Measurements from ENCODE around the gene KRTAP12-2.
A peak's percentile ranks its signal among the peaks of the same experiment; 100 is the strongest.

The KRTAP12-2 gene

DNA sequence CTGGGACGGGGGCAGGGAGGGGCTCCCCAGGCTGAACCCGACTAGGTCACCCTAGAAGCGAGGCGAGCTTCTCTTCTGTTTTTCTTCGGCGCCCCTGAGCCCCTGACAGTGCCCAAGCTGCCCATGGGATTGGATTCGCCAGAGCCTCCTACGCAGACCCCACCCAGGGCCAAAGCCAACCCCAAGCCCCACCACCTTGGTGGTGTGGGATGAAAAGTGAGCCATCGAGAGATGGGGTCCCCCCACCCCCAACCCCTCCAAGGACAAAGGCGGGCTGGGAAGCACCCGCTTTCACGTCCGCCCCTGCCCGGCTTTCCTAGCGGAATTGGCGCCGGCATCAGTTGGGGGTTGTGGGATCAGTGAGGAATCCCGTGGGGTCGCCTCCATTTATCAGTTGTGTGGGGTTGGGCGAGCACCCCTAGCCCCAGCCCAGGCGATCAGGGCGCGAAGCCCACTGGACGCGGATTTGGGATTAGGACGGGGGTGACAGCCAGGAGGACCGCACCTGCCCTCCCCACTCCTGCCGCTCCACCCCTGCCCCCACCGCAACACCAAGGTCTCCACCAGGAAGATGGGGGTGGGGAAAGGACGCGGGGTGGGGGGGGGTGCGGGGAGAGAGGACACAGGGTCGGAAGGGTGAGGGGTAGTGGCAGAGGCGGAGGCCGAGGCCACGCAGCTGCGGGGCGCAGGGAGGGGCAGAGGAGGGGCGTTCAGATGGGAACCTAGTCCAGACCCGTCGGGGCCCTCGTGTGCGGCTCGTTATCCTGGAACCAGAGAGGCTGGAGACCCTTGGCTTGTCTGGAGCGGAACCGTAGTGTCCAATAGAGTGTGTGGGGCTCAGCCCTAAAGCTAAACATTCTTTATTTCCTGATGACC, 40.2 kb upstream of the KRTAP12-2 start:
- WGBS, 2 donors (ENCODE audit: extremely low coverage in 2 of 2, insufficient read length in 2 of 2, insufficient replicate concordance in 1 of 2), result no CpG with 5 or more reads among the region's 46 CpGs
- Histone ChIP-seq H3K27ac (replicated peaks; ENCODE audit: low read length) (no peak overlapping the region), H3K4me3 (ENCODE audit: low read length in 2 of 2) (no peak overlapping the region), H2AFZ (ENCODE audit: low read length) (no peak overlapping the region), H3K9me3 (replicated peaks in 1 of 2; ENCODE audit: control insufficient read depth in 2 of 2, insufficient read depth in 1 of 2, low read depth in 1 of 2, low read length in 2 of 2) (peaks cover 0 to 6% of the 10 kb centered on the region in 2 donors), H2AK5ac (ENCODE audit: low read depth, low read length) (peak overlapping the region; percentile 90), H2BK5ac (ENCODE audit: low read length) (no peak overlapping the region), H3K9ac (ENCODE audit: low read depth, low read length, poor library complexity) (no peak overlapping the region), H3K27me3 (ENCODE audit: control insufficient read depth in 3 of 3, insufficient read depth in 3 of 3, low read depth in 1 of 3, low read length in 3 of 3) (peaks cover 56 to 90% (median 74%) of the 10 kb centered on the region in 3 experiments), H3K23ac (ENCODE audit: low read depth, low read length, poor library complexity) (peak overlapping the region; percentile 99), H3K4ac (ENCODE audit: low read length) (peak overlapping the region; percentile 38), H4K8ac (ENCODE audit: low read depth, low read length) (no peak overlapping the region), H3K4me1 (ENCODE audit: control insufficient read depth in 2 of 2, insufficient read depth in 1 of 2, low read depth in 1 of 2, low read length in 2 of 2) (peaks cover 10 to 28% of the 10 kb centered on the region in 2 donors), H2BK12ac (ENCODE audit: low read length) (no peak overlapping the region), H3K79me1 (ENCODE audit: low read depth, low read length) (peaks cover 3% of the 10 kb centered on the region), H3K18ac (ENCODE audit: low read length) (peak overlapping the region; percentile 96), H3K36me3 (replicated peaks in 1 of 2; ENCODE audit: control insufficient read depth in 2 of 2, insufficient read depth in 2 of 2, low read length in 2 of 2) (no peaks in the 10 kb centered on the region), H2BK120ac (ENCODE audit: low read depth, low read length) (peak overlapping the region; percentile 72), H3K14ac (ENCODE audit: low read length) (peak overlapping the region; percentile 89), H3K4me2 (ENCODE audit: insufficient read depth, low read length, poor library complexity, severe bottlenecking) (no peak overlapping the region), H4K91ac (ENCODE audit: low read depth, low read length, poor library complexity) (no peak overlapping the region), H2BK15ac (ENCODE audit: low read length) (peak overlapping the region; percentile 58)
- no peak for DNase-seq (ENCODE audit: low spot score)

DNA sequence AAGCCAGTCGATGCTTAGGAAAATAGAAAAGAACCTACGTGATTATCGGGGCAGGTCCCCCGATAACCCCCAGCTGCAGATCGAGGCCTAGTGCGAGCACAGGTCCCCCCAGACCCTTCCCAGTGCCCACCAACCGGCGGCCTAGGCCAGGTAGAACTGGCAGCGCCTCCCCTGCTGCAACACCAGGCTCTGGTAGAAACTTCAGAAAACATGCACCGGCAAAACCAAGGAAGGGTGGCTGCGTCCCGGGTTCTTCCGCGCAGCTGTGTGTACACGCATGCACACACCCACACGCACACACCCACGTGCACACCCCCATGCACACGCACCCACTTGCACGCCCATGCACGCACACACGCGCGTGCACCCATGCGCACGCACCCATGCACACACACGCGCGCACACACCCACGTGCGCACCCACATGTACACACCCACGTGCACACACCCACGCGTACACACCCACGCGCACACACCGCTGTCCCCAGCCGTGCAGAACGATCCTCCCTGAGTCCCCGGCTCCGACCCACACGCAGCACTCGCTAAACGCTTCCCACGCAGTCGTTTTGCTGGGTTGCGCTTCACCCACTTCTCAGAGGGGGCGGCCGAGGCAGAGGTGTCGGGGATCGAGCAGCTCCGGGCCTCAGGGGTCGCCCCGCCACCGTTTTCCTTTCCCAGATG, 39.4 kb upstream of the KRTAP12-2 start:
- H2BK5ac ChIP-seq (ENCODE audit: low read length), result no peak overlapping the region
- H3K79me1 ChIP-seq (ENCODE audit: low read depth, low read length), result peaks cover 3% of the 10 kb centered on the region
- peak overlapping the region; percentile 90 for H2AK5ac ChIP-seq (ENCODE audit: low read depth, low read length)
- H3K18ac ChIP-seq (ENCODE audit: low read length), result peak overlapping the region; percentile 96
- no CpG with 5 or more reads among the region's 54 CpGs for WGBS, 2 donors (ENCODE audit: extremely low coverage in 2 of 2, insufficient read length in 2 of 2, insufficient replicate concordance in 1 of 2)
- H4K91ac ChIP-seq (ENCODE audit: low read depth, low read length, poor library complexity), result no peak overlapping the region
- H3K4me1 ChIP-seq (ENCODE audit: control insufficient read depth in 2 of 2, insufficient read depth in 1 of 2, low read depth in 1 of 2, low read length in 2 of 2), result peaks cover 10 to 26% of the 10 kb centered on the region in 2 donors
- H2AFZ ChIP-seq (ENCODE audit: low read length), result no peak overlapping the region
- peak overlapping the region; percentile 58 for H2BK15ac ChIP-seq (ENCODE audit: low read length)
- peak overlapping the region in 1 of 2 donors; percentile 73 for H3K4me3 ChIP-seq (ENCODE audit: low read length in 2 of 2)
- H3K14ac ChIP-seq (ENCODE audit: low read length), result peak overlapping the region; percentile 39
- peak overlapping the region; percentile 72 for H2BK120ac ChIP-seq (ENCODE audit: low read depth, low read length)
- H3K9me3 ChIP-seq (replicated peaks in 1 of 2; ENCODE audit: control insufficient read depth in 2 of 2, insufficient read depth in 1 of 2, low read depth in 1 of 2, low read length in 2 of 2), result peaks cover 0 to 6% of the 10 kb centered on the region in 2 donors
- peak overlapping the region; percentile 23 for H3K4me2 ChIP-seq (ENCODE audit: insufficient read depth, low read length, poor library complexity, severe bottlenecking)
- H4K8ac ChIP-seq (ENCODE audit: low read depth, low read length), result no peak overlapping the region
- no peak for DNase-seq (ENCODE audit: low spot score)
- peak overlapping the region; percentile 38 for H3K4ac ChIP-seq (ENCODE audit: low read length)
- no peaks in the 10 kb centered on the region for H3K36me3 ChIP-seq (replicated peaks in 1 of 2; ENCODE audit: control insufficient read depth in 2 of 2, insufficient read depth in 2 of 2, low read length in 2 of 2)
- H2BK12ac ChIP-seq (ENCODE audit: low read length), result peak overlapping the region; percentile 95
- H3K23ac ChIP-seq (ENCODE audit: low read depth, low read length, poor library complexity), result peak overlapping the region; percentile 99
- H3K9ac ChIP-seq (ENCODE audit: low read depth, low read length, poor library complexity), result peak overlapping the region; percentile 81
- H3K27ac ChIP-seq (replicated peaks; ENCODE audit: low read length), result no peak overlapping the region
- H3K27me3 ChIP-seq (ENCODE audit: control insufficient read depth in 3 of 3, insufficient read depth in 3 of 3, low read depth in 1 of 3, low read length in 3 of 3), result peaks cover 49 to 87% (median 66%) of the 10 kb centered on the region in 3 experiments

- Histone ChIP-seq H2BK12ac (ENCODE audit: low read length) (no peak overlapping the region), H3K4me1 (ENCODE audit: control insufficient read depth in 2 of 2, insufficient read depth in 1 of 2, low read depth in 1 of 2, low read length in 2 of 2) (peaks cover 16 to 26% of the 10 kb centered on the region in 2 donors), H3K14ac (ENCODE audit: low read length) (no peak overlapping the region), H2AFZ (ENCODE audit: low read length) (no peak overlapping the region), H3K4me2 (ENCODE audit: insufficient read depth, low read length, poor library complexity, severe bottlenecking) (no peak overlapping the region), H3K18ac (ENCODE audit: low read length) (no peak overlapping the region), H4K8ac (ENCODE audit: low read depth, low read length) (no peak overlapping the region), H4K91ac (ENCODE audit: low read depth, low read length, poor library complexity) (no peak overlapping the region), H2AK5ac (ENCODE audit: low read depth, low read length) (no peak overlapping the region), H2BK15ac (ENCODE audit: low read length) (no peak overlapping the region), H2BK5ac (ENCODE audit: low read length) (no peak overlapping the region), H3K9me3 (replicated peaks in 1 of 2; ENCODE audit: control insufficient read depth in 2 of 2, insufficient read depth in 1 of 2, low read depth in 1 of 2, low read length in 2 of 2) (peaks cover 0 to 6% of the 10 kb centered on the region in 2 donors), H3K9ac (ENCODE audit: low read depth, low read length, poor library complexity) (no peak overlapping the region), H2BK120ac (ENCODE audit: low read depth, low read length) (no peak overlapping the region), H3K23ac (ENCODE audit: low read depth, low read length, poor library complexity) (no peak overlapping the region), H3K27ac (replicated peaks; ENCODE audit: low read length) (no peak overlapping the region), H3K79me1 (ENCODE audit: low read depth, low read length) (peaks cover 3% of the 10 kb centered on the region), H3K4me3 (ENCODE audit: low read length in 2 of 2) (no peak overlapping the region), H3K27me3 (ENCODE audit: control insufficient read depth in 3 of 3, insufficient read depth in 3 of 3, low read depth in 1 of 3, low read length in 3 of 3) (peaks cover 35 to 87% (median 51%) of the 10 kb centered on the region in 3 experiments), H3K36me3 (replicated peaks in 1 of 2; ENCODE audit: control insufficient read depth in 2 of 2, insufficient read depth in 2 of 2, low read length in 2 of 2) (no peaks in the 10 kb centered on the region), H3K4ac (ENCODE audit: low read length) (no peak overlapping the region)
- DNase-seq (ENCODE audit: low spot score), result no peak
- WGBS, 2 donors (ENCODE audit: extremely low coverage in 2 of 2, insufficient read length in 2 of 2, insufficient replicate concordance in 1 of 2), result no CpG with 5 or more reads among the region's 13 CpGs
These were observed 37.9 kb upstream of the KRTAP12-2 start for GRCh38 chr21:44704636-44705001.
